A673 (cell line): Measurements from ENCODE around the gene DPH2. TPM values are rescaled to one million over a fixed set of nuclear protein-coding genes. Genes with fewer than 3 reads are reported as not detected.

Experiments
- BruUV-seq: library from RNA; stranded (reverse); fragments of 400-500 nt; replicated peaks from 2 replicates; lab custom pipeline; 2021; lab: Mats Ljungman, UMichigan
- CTCF ChIA-PET: fragments of 300-600 bp; sonication (Branson Sonifier 250); formaldehyde crosslinking; loops from one replicate; lab custom pipeline; 2022; ENCODE audit warnings: antibody characterized with exemption; lab: Charles Lee
- POLR2A ChIA-PET: fragments of 300-600 bp; sonication (Branson Sonifier 250); formaldehyde crosslinking; loops from one replicate; lab custom pipeline; 2022; ENCODE audit warnings: antibody characterized with exemption; ENCODE audit not compliant: low non-redundant PET; lab: Charles Lee
- DNase-seq: peaks from one replicate; pipeline ENCODE4 v3.0.0-alpha.2; 2015; ENCODE audit warnings: low spot score
- H3K27ac ChIP-seq: fragments of 200-600 bp; sonication (generic); 2 replicates; pipeline ENCODE4 v1.5.1; 2016; ENCODE audit warnings: mixed run types, low read depth, mild to moderate bottlenecking, mixed read lengths, antibody characterized with exemption, low read length; ENCODE audit not compliant: poor library complexity, severe bottlenecking
- H3K27me3 ChIP-seq: fragments of 200-600 bp; sonication (generic); replicated peaks from 2 replicates; pipeline ENCODE4 v1.6.1; 2017; ENCODE audit warnings: mixed run types, low read depth, mild to moderate bottlenecking, mixed read lengths, antibody characterized with exemption, low read length; ENCODE audit not compliant: insufficient read depth, poor library complexity
- H3K36me3 ChIP-seq: fragments of 200-600 bp; sonication (generic); 2 replicates; pipeline ENCODE4 v1.6.1; 2016; ENCODE audit warnings: mixed run types, mild to moderate bottlenecking, mixed read lengths, antibody characterized with exemption, low read length; ENCODE audit not compliant: insufficient read depth, poor library complexity, severe bottlenecking
- H3K4me1 ChIP-seq: fragments of 200-600 bp; sonication (generic); 2 replicates; pipeline ENCODE4 v1.6.1; 2017; ENCODE audit warnings: mixed run types, mild to moderate bottlenecking, mixed read lengths, antibody characterized with exemption, low read length; ENCODE audit not compliant: insufficient read depth, poor library complexity, severe bottlenecking
- H3K4me3 ChIP-seq: fragments of 200-600 bp; sonication (generic); 2 replicates; pipeline ENCODE4 v1.5.1; 2016; ENCODE audit warnings: low read depth, mixed run types, mild to moderate bottlenecking, mixed read lengths, low read length; ENCODE audit not compliant: poor library complexity, severe bottlenecking
- H3K9me3 ChIP-seq: fragments of 200-600 bp; sonication (generic); 2 replicates; pipeline ENCODE4 v1.6.1; 2016; ENCODE audit warnings: mixed run types, low read depth, mild to moderate bottlenecking, mixed read lengths, antibody characterized with exemption, low read length; ENCODE audit not compliant: poor library complexity, severe bottlenecking
- EZH2 ChIP-seq: fragments of 200-600 bp; sonication (generic); IDR thresholded peaks from 2 replicates; pipeline ENCODE4 v1.6.1; 2017; ENCODE audit warnings: borderline replicate concordance, low read depth, mild to moderate bottlenecking, mixed read lengths, antibody characterized with exemption, low read length; ENCODE audit not compliant: poor library complexity, severe bottlenecking
- intact Hi-C: fragments of 100-400 bp; cut with micrococcal nuclease; formaldehyde crosslinking; loops from one replicate; pipeline ENCODE4 v1.10.0; 2022; ENCODE audit not compliant: unreplicated experiment
- total RNA-seq: library from RNA; stranded (reverse); gene quantifications from 2 replicates; pipeline ENCODE4 v1.2.3, GENCODE V29; 2021
- TF ChIP-seq, protein P1 (sequence below): fragments of 300-800, 200-600 bp; sonication (generic); conservative IDR thresholded peaks from 2 replicates; pipeline ENCODE4 v1.5.1; 2017; ENCODE audit warnings: low read depth, mild to moderate bottlenecking, antibody characterized with exemption, low read length, moderate library complexity, mixed read lengths

The DPH2 gene
- total RNA-seq, 1 experiment from 2014 or later = 52.8 TPM

DNA sequence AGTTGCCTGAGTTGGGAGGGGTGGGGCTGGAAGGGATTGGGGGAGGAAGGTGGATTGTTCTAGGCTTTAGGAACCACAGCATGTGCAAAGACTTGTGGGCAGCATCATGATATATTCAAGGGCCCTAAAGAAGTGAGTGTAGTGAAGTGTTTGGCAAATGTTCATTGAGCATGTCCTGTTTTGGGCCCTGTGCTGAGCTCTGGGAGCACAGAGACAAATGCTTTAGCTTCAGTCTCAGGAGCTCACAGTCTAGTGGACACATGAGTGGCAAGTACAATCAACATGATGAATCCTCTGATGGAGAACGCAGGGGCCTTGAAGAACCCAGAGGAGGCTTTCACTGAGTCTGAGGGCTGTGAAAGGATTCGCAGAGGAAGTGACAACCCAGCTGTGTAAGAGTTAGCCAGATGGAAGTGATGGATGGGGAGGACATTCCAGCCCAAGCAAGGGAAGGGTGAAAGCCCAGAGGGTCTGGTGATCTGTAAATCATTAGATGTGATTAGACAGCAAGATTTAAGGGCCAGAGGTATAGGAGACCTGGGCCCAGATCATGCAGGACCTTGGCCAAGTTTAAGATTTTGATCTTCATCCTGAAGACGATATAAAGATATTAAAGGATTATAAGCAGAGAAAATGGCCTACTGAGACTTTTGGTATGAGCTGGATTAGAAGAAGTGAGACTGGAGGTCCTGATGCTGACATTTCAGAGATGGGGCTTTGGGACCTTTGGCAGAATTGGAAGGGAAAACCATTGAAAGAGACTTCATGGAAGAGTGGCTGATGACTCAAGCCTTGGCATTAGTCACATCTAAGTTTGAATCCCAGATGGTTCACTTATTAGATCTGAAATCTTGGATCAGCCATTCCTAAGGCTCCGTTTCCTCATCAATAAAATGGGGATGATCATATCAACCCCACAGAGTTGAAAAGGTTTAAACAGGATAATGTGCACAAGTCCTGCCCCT, 18.5 kb upstream of the DPH2 start:
- H3K27ac ChIP-seq = no peak overlapping the region
- ChIA-PET CTCF (no interaction called here), POLR2A (no interaction called here)
- no peak overlapping the region for H3K4me3 ChIP-seq
- DNase-seq = no peak
- peaks cover 12% of the 10 kb centered on the region for H3K4me1 ChIP-seq
- BruUV-seq = no TSS peak
- no peaks in the 10 kb centered on the region for H3K36me3 ChIP-seq
- intact Hi-C loops = no loop called here
- no peaks in the 10 kb centered on the region for H3K9me3 ChIP-seq
- no peaks in the 10 kb centered on the region for H3K27me3 ChIP-seq
- TF ChIP-seq, protein P1, sequence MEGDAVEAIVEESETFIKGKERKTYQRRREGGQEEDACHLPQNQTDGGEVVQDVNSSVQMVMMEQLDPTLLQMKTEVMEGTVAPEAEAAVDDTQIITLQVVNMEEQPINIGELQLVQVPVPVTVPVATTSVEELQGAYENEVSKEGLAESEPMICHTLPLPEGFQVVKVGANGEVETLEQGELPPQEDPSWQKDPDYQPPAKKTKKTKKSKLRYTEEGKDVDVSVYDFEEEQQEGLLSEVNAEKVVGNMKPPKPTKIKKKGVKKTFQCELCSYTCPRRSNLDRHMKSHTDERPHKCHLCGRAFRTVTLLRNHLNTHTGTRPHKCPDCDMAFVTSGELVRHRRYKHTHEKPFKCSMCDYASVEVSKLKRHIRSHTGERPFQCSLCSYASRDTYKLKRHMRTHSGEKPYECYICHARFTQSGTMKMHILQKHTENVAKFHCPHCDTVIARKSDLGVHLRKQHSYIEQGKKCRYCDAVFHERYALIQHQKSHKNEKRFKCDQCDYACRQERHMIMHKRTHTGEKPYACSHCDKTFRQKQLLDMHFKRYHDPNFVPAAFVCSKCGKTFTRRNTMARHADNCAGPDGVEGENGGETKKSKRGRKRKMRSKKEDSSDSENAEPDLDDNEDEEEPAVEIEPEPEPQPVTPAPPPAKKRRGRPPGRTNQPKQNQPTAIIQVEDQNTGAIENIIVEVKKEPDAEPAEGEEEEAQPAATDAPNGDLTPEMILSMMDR = no peak
- TF ChIP-seq EZH2 = no peak

DNA sequence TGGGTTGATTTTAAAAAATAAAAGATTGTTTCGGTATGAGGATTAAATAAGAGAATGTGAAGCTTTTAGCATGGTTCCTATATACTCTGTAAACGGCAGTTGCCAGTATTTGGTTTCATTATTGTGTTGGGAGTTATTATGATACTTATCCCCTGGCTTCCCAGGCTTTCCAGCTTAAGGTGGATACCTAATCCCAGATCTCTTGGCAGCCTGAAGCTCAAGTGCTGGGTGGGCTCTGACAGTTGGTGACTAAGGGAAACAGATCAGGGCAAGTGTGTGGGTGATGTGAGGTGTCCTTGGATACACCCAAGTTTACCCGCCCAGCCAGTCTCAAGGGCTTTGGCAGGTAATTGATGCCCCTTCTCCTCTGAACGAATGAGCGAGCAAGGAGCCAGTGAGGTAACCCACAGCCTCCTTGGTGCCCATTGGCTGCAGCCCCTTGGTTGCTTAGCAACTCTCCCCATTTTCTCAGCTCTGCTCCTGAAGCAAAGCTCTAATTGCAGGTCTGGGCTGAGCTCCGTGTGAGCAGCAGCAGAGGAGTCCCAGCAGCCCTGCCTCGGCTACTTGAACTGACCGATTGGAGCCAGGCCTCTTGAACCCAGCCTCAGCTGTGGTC, 17.0 kb upstream of the DPH2 start:
- no peaks in the 10 kb centered on the region for H3K9me3 ChIP-seq
- ChIA-PET CTCF (interaction anchor here (1.1 kb wide), 1 partner anchor 24 kb away, joined by 7 read pairs; no protein-coding TSS in a partner anchor), POLR2A (no interaction called here)
- TF ChIP-seq, protein P1 = no peak
- no peak for TF ChIP-seq EZH2
- intact Hi-C loops = no loop called here
- no peaks in the 10 kb centered on the region for H3K27me3 ChIP-seq
- no peak overlapping the region for H3K27ac ChIP-seq
- no peak overlapping the region for H3K4me3 ChIP-seq
- H3K4me1 ChIP-seq = peaks cover 6% of the 10 kb centered on the region
- H3K36me3 ChIP-seq = peaks cover 2% of the 10 kb centered on the region
- DNase-seq = no peak
- BruUV-seq = no TSS peak

DNA sequence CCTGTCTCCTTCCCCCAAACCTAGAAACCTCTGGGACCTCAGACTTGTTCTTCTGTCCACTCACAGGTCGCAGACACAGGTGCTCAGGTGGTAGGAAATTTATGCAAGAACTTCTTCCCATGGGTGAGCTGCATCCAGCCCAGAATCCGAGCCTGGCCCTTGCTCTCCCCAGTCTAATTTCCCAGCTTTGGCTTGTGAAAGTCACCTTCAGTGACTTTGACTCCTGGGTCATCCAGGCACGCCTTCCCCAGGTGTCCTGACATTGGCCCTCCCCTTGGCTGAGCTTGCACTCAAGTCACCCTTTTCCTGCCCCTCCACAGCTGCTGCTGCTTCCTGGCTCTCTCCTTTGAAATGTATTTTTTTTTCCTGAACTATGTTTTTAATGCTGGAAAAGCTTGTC, 16.4 kb upstream of the DPH2 start:
- ChIA-PET CTCF (interaction anchor here (1.1 kb wide), 1 partner anchor 24 kb away, joined by 7 read pairs; no protein-coding TSS in a partner anchor), POLR2A (no interaction called here)
- no peak overlapping the region for H3K4me3 ChIP-seq
- peaks cover 6% of the 10 kb centered on the region for H3K36me3 ChIP-seq
- H3K9me3 ChIP-seq = no peaks in the 10 kb centered on the region
- no peak overlapping the region for H3K27ac ChIP-seq
- no TSS peak for BruUV-seq
- no peak for DNase-seq
- intact Hi-C loops = no loop called here
- H3K27me3 ChIP-seq = no peaks in the 10 kb centered on the region
- no peak for TF ChIP-seq EZH2
- TF ChIP-seq, protein P1 = no peak
- H3K4me1 ChIP-seq = peaks cover 1% of the 10 kb centered on the region
